Measurements from ENCODE around the gene FAAP20.

DNA sequence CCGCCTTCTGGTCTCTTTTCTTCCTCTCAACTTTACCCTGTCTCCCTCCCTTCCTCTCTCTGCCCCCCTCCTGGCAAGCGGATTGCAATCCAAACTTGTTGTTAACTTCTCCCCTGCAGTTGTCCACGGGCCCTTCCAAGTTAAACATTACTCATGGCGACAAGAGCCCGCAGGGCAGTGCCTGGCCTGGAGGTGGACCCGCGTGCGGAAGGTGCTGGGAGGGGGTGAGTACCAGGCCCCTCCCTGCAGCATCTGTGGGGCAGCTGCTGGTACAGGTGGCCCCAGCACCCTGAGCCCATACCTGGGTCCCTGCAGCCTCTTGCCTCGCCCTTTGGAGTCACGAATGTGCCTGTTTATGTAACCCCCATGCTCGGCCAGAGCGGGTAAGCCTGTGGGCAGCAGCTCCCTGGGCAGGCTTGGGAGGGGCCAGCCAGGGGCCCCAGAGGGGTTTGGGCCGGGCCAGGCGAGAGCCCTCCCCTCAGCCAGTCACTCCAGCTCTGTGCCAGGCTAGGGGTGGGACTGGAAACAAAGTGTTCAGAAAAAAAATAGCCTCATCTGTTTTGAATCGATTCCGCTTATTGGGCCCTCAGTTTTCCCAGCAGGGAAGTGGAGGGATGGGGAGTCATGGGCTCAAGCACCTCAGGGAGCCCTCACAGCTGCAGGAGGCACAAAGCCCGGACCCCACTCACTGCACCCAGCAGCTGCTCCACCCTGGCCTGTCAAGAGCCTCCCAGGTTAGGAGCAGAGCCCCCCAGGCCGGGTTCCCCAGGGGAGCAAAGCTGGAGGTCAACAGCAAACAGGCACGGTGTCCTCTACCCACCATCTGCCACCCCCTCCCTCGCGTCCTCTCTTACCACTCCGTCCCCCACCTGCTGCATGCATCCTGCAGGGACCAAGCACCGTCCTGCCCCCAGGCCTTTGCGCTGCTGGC lies 14.0 kb upstream of the FAAP20 start:
- TF ChIP-seq, protein P1, sequence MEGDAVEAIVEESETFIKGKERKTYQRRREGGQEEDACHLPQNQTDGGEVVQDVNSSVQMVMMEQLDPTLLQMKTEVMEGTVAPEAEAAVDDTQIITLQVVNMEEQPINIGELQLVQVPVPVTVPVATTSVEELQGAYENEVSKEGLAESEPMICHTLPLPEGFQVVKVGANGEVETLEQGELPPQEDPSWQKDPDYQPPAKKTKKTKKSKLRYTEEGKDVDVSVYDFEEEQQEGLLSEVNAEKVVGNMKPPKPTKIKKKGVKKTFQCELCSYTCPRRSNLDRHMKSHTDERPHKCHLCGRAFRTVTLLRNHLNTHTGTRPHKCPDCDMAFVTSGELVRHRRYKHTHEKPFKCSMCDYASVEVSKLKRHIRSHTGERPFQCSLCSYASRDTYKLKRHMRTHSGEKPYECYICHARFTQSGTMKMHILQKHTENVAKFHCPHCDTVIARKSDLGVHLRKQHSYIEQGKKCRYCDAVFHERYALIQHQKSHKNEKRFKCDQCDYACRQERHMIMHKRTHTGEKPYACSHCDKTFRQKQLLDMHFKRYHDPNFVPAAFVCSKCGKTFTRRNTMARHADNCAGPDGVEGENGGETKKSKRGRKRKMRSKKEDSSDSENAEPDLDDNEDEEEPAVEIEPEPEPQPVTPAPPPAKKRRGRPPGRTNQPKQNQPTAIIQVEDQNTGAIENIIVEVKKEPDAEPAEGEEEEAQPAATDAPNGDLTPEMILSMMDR (conservative IDR thresholded peaks at IDR 0.05; ENCODE audit: low read depth, low read length) = no peak
- TF ChIP-seq EZH2 (IDR thresholded peaks at IDR 0.05; ENCODE audit: low read length, unreplicated experiment) = no peak
- peak; percentile 87 for TF ChIP-seq EZH2phosphoT487 (IDR thresholded peaks at IDR 0.05; ENCODE audit: borderline replicate concordance, low read length)

Data from PC-3 (cell line).